Karpas-422 (cell line): ENCODE measurements around the gene DNAAF6. TPM values are rescaled to one million over a fixed set of nuclear protein-coding genes. Genes with fewer than 3 reads are reported as not detected.
"Not testable (repeated sequence)": the region's sequence is repeated elsewhere in the genome, so short reads cannot be mapped to it uniquely, and the experiment has no call there.

Experiments used
- DNase-seq: peaks from one replicate; pipeline ENCODE4 v3.0.0-alpha.2; 2015
- H2AFZ ChIP-seq: fragments of 200-600 bp; sonication (generic); 2 replicates; pipeline ENCODE4 v1.6.1; 2014; ENCODE audit warnings: antibody characterized with exemption, low read length, mixed read lengths
- H3K27ac ChIP-seq: fragments of 200-600 bp; sonication (generic); 2 replicates; pipeline ENCODE4 v1.5.1; 2014; ENCODE audit warnings: mild to moderate bottlenecking, low read length, moderate library complexity
- H3K27me3 ChIP-seq: fragments of 200-600 bp; sonication (generic); 2 replicates; pipeline ENCODE4 v1.6.1; 2014; ENCODE audit warnings: low read length, mixed read lengths
- H3K36me3 ChIP-seq: fragments of 200-600 bp; sonication (generic); 2 replicates; pipeline ENCODE4 v1.6.1; 2014; ENCODE audit warnings: low read length, mixed read lengths; ENCODE audit not compliant: insufficient read depth
- H3K4me1 ChIP-seq: fragments of 200-600 bp; sonication (generic); 2 replicates; pipeline ENCODE4 v1.6.1; 2014; ENCODE audit warnings: mild to moderate bottlenecking, low read length, mixed read lengths
- H3K4me2 ChIP-seq: fragments of 200-600 bp; sonication (generic); 2 replicates; pipeline ENCODE4 v1.6.1; 2014; ENCODE audit warnings: low read length, low read depth, mild to moderate bottlenecking; ENCODE audit not compliant: poor library complexity, severe bottlenecking
- H3K4me3 ChIP-seq: fragments of 200-600 bp; sonication (generic); 2 replicates; pipeline ENCODE4 v1.5.1; 2014; ENCODE audit warnings: mild to moderate bottlenecking, antibody characterized with exemption, low read length, mixed read lengths
- H3K79me2 ChIP-seq: fragments of 200-600 bp; sonication (generic); 2 replicates; pipeline ENCODE4 v1.6.1; 2014; ENCODE audit warnings: mild to moderate bottlenecking, low read length, mixed read lengths
- H3K9ac ChIP-seq: fragments of 200-600 bp; sonication (generic); 2 replicates; pipeline ENCODE4 v1.6.0; 2014; ENCODE audit warnings: low read length
- H3K9me2 ChIP-seq: fragments of 200-600 bp; sonication (generic), shearing (Covaris generic); replicated peaks from 2 replicates; pipeline ENCODE4 v1.6.0; 2014; ENCODE audit warnings: mild to moderate bottlenecking, low read length, moderate library complexity; ENCODE audit not compliant: insufficient read depth
- H3K9me3 ChIP-seq: fragments of 300-700, 200-600 bp; sonication (generic); 2 replicates; pipeline ENCODE4 v1.6.1; 2014; ENCODE audit warnings: low read length, mixed read lengths
- H4K20me1 ChIP-seq: fragments of 200-600 bp; sonication (generic); 2 replicates; pipeline ENCODE4 v1.6.1; 2014; ENCODE audit warnings: mild to moderate bottlenecking, antibody characterized with exemption, low read length, low read depth; ENCODE audit not compliant: insufficient read depth
- total RNA-seq: library from RNA; depleted of rRNA; stranded (reverse); fragments of >200 nt; shearing (Covaris generic); gene quantifications from 2 replicates; pipeline ENCODE4 v1.2.3, GENCODE V29; 2014; ENCODE audit warnings: low replicate concordance

Gene DNAAF6
- total RNA-seq, 1 experiment from 2014 or later, result not detected

GRCh38 chrX:107198074-107198473, 8.3 kb upstream of the DNAAF6 start:
- H3K9me2 ChIP-seq, result not testable (repeated sequence)

GRCh38 chrX:107199491-107199890, 6.9 kb upstream of the DNAAF6 start:
- Histone ChIP-seq H3K27ac (no peak overlapping the region), H3K9me3 (no peaks in the 10 kb centered on the region), H4K20me1 (no peaks in the 10 kb centered on the region), H3K27me3 (no peaks in the 10 kb centered on the region), H3K79me2 (no peaks in the 10 kb centered on the region), H3K4me1 (no peaks in the 10 kb centered on the region), H3K4me2 (no peak overlapping the region), H3K9me2 (no peaks in the 10 kb centered on the region), H3K9ac (no peak overlapping the region), H3K36me3 (no peaks in the 10 kb centered on the region), H3K4me3 (no peak overlapping the region), H2AFZ (no peak overlapping the region)
- no peak for DNase-seq

More at GRCh38 chrX:107198074-107198473, 8.3 kb upstream of the DNAAF6 start:
- not testable (repeated sequence) for H3K27me3 ChIP-seq, H3K9ac ChIP-seq, H3K4me3 ChIP-seq, H3K27ac ChIP-seq, H2AFZ ChIP-seq, H4K20me1 ChIP-seq, DNase-seq, H3K4me2 ChIP-seq, H3K4me1 ChIP-seq, H3K9me3 ChIP-seq, H3K79me2 ChIP-seq, H3K36me3 ChIP-seq

DNA sequence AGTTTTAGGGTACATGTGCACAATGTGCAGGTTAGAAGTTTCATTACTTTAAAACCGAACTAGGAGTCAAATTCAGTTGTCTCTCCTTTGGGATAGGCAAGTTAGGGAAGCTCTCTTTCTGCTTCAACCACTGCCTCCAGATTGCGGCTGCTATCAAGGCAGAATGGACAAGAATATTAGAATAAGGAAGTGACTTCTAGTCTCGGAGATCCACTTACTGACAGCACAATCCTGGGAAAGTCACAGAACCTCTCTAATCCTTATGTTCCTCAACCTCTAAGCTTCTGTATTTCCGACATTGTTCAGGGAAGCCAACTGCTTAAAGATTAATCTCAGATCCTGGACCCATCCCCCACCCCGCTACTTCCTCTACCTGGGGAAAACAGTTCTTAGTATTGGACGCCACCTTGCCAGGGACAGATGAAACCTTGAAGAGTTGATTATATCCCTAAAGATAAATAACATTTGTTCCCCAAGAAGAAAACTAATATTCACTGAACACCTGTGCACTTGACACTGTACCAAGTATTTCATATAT, 2.3 kb upstream of the DNAAF6 start:
- no peak overlapping the region for H2AFZ ChIP-seq
- H3K4me1 ChIP-seq, result peaks cover 10% of the 10 kb centered on the region
- H3K9me3 ChIP-seq, result no peaks in the 10 kb centered on the region
- H3K4me3 ChIP-seq, result no peak overlapping the region
- no peaks in the 10 kb centered on the region; the same call in 1 of the 2 replicates for H3K79me2 ChIP-seq
- DNase-seq, result no peak
- no peaks in the 10 kb centered on the region for H3K9me2 ChIP-seq
- H3K9ac ChIP-seq, result no peak overlapping the region
- no peaks in the 10 kb centered on the region for H4K20me1 ChIP-seq
- H3K27me3 ChIP-seq, result no peaks in the 10 kb centered on the region
- no peak overlapping the region for H3K4me2 ChIP-seq
- H3K27ac ChIP-seq, result no peak overlapping the region
- H3K36me3 ChIP-seq, result no peaks in the 10 kb centered on the region

DNA sequence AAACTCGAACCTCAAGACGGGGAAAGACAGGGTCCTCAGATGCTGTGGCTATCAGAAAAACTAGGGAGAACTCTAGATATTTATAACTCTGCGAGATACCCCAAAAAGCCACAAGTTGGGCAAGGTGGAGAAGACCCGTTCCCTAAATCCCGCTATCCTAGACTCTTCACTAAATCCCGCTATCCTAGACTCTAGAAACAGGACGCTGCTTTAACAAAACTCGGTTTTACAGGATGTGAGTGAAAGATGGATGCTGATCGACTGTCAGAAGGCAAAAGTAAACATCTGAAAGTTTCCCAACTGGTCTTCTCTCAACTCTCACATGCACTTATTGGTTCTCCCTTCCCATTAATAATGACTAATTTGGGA, 270 bp downstream of the DNAAF6 start:
- Histone ChIP-seq H3K79me2 (no peaks in the 10 kb centered on the region; the same call in 1 of the 2 replicates), H3K4me3 (peak overlapping the region; percentile 76; the same call in 1 of the 2 replicates), H4K20me1 (no peaks in the 10 kb centered on the region)

GRCh38 chrX:107207089-107207488, 678 bp downstream of the DNAAF6 start:
- Histone ChIP-seq H3K4me2 (no peak overlapping the region), H3K9me2 (no peaks in the 10 kb centered on the region), H3K4me3 (no peak overlapping the region), H3K4me1 (peaks cover 10% of the 10 kb centered on the region), H2AFZ (no peak overlapping the region), H3K79me2 (no peaks in the 10 kb centered on the region; the same call in 1 of the 2 replicates), H3K36me3 (no peaks in the 10 kb centered on the region), H3K27ac (no peak overlapping the region), H4K20me1 (no peaks in the 10 kb centered on the region), H3K9me3 (no peaks in the 10 kb centered on the region), H3K9ac (no peak overlapping the region), H3K27me3 (no peaks in the 10 kb centered on the region)
- DNase-seq, result no peak

More for the DNA sequence above, 270 bp downstream of the DNAAF6 start:
- Histone ChIP-seq H3K9me2 (no peaks in the 10 kb centered on the region), H3K4me1 (peaks cover 10% of the 10 kb centered on the region), H3K4me2 (peak overlapping the region; percentile 79), H3K9me3 (no peaks in the 10 kb centered on the region), H2AFZ (no peak overlapping the region), H3K27me3 (no peaks in the 10 kb centered on the region), H3K9ac (no peak overlapping the region), H3K27ac (no peak overlapping the region), H3K36me3 (no peaks in the 10 kb centered on the region)
- DNase-seq, result no peak

- Histone ChIP-seq H3K4me1 (peaks cover 10% of the 10 kb centered on the region), H3K27ac (no peak overlapping the region), H3K27me3 (no peaks in the 10 kb centered on the region), H4K20me1 (no peaks in the 10 kb centered on the region), H3K4me2 (no peak overlapping the region), H3K79me2 (no peaks in the 10 kb centered on the region; the same call in 1 of the 2 replicates), H2AFZ (no peak overlapping the region), H3K9me2 (no peaks in the 10 kb centered on the region), H3K36me3 (no peaks in the 10 kb centered on the region), H3K9me3 (no peaks in the 10 kb centered on the region), H3K4me3 (no peak overlapping the region), H3K9ac (no peak overlapping the region)
- DNase-seq, result no peak
Observed at GRCh38 chrX:107207943-107208342, 1.5 kb downstream of the DNAAF6 start.

DNA sequence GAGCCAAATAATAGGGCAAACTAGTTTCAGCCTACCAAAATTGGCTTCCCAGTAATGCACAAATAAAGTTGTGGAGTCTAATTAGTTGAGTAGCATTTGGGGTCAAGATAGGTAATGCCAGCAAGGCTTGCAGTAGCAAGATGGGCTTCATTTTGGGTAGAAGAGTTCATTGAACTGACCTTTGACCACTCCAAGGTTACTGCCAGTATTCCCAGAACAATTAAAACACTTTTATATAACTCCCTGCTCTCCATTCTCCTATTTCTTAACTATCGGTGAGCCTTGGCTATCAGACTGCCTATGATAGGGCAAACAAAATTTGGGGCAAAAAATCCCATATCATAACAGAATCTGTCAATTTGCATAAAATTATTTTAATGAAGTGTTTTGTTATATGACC, 7.1 kb downstream of the DNAAF6 start:
- Histone ChIP-seq H3K79me2 (no peaks in the 10 kb centered on the region), H3K4me1 (peaks cover 25% of the 10 kb centered on the region), H3K4me2 (no peak overlapping the region), H3K36me3 (no peaks in the 10 kb centered on the region), H3K9ac (no peak overlapping the region), H3K9me2 (no peaks in the 10 kb centered on the region), H3K4me3 (no peak overlapping the region), H2AFZ (no peak overlapping the region), H3K27me3 (no peaks in the 10 kb centered on the region), H4K20me1 (no peaks in the 10 kb centered on the region), H3K9me3 (no peaks in the 10 kb centered on the region), H3K27ac (no peak overlapping the region)
- no peak for DNase-seq

DNA sequence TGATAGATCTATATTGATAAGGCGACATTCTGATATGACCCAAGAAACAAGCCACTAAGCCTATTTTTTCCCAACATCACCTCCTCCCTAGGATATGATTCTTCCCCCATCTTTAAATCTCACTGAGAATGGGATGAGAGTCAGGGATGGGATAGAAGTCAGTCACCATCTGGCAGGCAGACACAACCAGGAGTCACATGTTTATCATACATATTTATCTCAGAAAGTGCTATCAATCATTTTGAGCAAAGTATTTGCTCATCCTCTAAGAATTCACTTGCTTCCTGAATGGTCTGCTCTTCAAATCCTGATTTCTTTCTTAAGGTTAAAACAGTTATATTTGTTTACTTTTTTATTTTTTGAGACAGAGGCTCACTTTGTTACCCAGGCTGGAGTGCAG, 20.3 kb downstream of the DNAAF6 start:
- H4K20me1 ChIP-seq, result no peaks in the 10 kb centered on the region
- no peak overlapping the region for H3K4me3 ChIP-seq
- H2AFZ ChIP-seq, result no peak overlapping the region
- no peak overlapping the region for H3K27ac ChIP-seq
- no peaks in the 10 kb centered on the region for H3K9me2 ChIP-seq
- H3K4me2 ChIP-seq, result no peak overlapping the region
- H3K36me3 ChIP-seq, result no peaks in the 10 kb centered on the region
- H3K79me2 ChIP-seq, result no peaks in the 10 kb centered on the region
- DNase-seq, result no peak
- H3K9me3 ChIP-seq, result no peaks in the 10 kb centered on the region
- H3K9ac ChIP-seq, result no peak overlapping the region
- no peaks in the 10 kb centered on the region for H3K27me3 ChIP-seq
- peaks cover 9% of the 10 kb centered on the region for H3K4me1 ChIP-seq
